NCI-H2029 (cell line): Measurements from ENCODE around the gene EN2.
A peak's percentile ranks its signal among the peaks of the same experiment; 100 is the strongest.

Experiments used
- DNase-seq: peaks from one replicate; lab custom pipeline; 2025; lab: John Stamatoyannopoulos, UW

EN2 gene

DNA sequence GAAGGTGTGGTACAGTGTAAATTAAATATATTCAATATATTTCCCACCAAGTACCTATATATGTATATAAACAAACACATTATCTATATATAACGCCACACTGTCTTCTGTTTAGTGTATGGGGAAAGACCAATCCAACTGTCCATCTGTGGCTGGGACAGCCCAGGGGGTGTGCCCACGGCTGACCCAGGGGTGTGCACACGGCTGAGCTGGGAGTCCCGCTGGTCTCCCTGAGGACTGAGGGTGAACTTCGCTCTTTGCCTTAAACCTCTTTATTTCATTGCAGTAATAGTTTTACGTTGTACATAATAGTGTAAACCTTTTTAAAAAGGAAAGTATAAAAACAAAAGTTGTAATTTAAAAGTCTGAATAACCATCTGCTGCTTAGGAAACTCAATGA, 6.3 kb downstream of the EN2 start:
- no peak for DNase-seq

DNA sequence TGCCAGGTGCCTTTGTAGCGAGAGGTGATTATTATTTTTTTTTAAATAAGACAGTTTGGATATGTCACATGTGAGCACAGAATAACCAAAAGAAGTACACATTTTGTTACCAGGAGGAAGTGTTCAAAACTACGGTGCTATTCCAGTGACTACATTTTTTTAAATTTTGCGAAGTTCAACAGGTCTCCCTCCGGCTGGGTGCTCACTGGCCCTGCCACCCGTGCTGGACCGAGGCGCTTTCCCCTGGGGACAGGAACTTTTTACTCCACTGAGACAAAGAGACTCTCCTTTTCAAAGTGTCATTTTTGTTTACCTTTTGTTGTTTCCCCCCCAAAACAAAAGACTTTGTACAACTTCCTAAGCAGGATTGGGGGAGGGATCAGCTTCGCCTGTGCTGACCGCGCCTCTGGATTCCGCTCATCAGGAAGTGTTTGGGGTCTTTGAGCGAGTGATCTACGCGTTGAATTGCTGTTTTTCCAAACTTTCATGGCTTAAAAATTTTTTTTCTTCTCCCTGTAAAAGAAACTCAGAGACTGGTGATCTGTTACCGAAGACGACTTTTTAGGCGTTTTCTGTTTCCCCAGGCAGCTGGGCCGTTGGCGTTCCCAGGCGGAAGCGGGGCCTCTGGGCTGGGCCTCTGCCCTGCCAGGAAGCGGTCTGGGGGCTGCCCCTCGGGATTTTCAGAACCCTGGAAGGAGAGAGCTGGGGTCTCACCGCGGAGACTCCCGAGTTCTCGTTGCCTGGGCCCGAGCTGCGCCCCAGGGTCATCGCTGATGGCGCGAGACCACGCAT, 7.2 kb downstream of the EN2 start:
- DNase-seq: no peak

GRCh38 chr7:155465761-155466141, 7.8 kb downstream of the EN2 start:
- DNase-seq: no peak

DNA sequence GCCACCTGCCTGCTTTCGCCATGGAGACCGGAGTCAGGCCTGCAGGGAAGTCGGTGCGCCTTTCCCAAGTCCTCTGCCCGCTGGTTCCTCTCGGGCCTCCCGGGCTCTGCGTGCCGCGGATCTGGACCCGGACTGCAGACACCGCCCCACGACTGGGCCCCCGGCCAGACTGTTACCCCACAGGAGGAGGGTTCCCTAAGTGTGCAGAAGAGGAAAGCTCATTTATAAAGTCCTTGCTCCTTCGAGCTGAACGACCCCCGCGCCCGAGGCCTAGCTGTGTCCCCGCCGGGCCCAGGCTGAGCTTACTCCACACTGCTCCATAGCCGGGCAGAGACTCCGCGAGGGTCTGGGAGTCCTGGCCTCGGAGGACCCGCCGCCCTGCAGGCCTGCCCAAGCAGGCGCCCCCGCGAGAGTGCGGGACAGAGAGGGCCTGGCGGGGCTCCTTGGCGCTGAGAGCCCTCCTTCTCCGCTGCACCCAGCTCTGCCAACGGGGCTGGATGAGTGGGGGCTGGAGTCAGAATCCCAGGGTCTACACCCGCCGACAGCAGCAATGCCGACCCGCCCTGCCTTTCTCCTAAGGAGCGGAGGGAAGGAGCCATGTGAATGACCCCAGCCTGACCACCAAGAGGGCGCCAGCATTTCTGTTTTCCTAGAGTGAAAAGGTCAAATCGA, 8.3 kb downstream of the EN2 start:
- no peak for DNase-seq

GRCh38 chr7:155466814-155467733, 9.1 kb downstream of the EN2 start:
- DNase-seq: no peak

DNA sequence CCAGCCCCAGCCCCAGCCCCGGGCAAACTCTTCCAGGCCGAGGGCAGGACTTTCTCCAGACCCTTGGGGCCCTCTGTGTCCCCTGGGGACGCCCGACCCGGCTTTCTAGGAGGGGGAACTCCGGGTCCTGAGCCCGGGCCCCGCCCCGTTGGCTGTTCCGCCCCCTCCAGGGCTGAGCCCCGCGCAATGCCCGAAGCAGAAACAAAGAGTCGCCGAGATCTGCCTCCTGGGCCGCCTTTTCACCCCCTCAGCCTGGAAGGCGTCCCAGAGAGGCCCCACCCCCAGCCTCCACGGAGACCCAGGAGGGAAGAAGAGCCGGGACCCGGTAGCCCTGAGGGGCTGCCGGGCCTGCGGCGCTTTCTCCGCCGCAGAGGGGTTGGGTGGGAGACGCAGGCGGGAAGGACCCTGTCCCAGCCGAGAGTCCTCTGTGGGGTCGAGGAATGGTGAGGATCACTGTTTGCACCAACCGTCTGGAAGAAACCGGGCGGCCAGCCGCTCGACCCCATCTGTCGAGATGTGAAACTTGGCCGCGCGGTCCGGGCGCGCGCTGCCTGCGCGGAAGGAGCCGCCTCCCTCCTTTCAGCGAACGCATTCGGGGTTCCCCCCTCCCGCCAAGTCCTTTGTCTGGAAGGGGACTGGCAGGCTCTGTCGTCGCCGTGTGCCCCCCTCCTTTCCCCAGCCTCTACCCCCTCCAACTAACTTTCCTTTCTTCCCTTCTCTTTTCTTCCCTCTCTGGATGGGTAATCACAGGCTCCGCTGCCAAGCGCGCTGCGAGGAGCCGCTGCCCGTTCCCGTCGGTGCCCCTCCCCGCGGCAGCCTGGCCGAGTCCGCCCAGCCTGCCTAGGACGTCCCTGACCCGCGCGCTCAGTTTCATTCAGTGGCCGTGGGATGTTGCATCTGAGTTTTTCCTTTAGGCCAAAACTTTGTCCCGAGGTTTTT, 10.2 kb downstream of the EN2 start:
- DNase-seq: no peak

- no peak for DNase-seq
Measured at GRCh38 chr7:155468785-155469148, 10.8 kb downstream of the EN2 start.

GRCh38 chr7:155469311-155470185, 11.6 kb downstream of the EN2 start:
- no peak for DNase-seq

DNA sequence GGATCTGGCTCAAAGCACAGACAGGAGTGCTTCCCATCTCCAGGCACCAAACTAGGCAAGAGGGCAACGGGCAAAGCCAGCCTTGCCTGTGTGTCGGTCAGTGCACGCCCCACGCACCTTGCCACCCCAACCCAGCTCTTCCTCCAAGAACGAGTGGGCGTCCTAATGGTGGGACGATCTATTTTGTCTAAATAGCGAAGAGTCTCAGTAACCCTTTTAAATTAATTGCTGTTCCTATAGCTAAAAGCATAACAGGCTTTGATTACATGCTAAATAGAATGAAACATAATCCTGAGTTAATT, 12.2 kb downstream of the EN2 start:
- DNase-seq: no peak

DNA sequence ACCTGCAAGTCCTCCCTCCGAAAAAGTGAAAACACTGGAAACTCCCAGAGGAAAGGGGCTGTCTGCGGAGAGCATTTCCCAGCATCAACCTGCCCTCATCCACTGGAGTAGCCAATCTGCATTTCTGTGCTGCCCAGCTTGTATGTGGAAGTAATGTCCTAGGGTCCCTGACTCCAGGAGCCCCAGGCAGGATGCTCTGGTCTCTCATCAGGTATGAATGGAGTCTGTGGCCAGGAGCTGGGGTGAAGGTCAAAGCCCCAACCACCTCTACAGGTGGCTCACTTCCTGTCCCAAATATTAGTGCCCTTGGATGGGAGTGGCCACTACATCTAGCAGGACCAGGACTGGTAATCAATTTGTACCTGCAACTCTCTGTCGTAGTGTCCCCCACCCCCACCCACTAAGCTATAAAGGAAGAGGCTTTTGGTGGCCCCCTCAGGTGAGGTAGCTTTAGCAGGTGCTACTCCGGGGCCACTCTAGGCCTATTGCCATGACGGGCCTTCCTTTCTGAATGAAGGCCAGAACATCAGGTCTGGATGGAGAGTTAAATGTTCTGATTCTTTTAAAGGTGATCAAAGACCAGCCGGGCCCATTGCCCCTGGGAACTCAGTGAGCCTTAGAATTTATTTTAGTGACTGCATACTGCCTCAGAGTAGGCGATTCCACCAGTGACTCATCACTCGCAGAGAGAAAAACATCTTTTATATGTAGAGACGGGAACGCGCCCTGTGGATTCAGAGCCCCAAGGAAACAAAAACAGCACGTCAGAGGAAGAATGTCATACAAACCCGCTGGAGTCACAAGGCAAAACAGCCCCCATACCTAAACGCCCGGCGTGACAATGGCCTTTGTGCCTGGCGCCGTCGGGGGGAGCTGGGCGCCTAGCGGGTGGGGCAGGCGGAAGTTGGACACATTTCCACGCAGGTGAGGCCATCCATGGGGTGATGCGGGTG, 13.0 kb downstream of the EN2 start:
- DNase-seq: no peak

DNA sequence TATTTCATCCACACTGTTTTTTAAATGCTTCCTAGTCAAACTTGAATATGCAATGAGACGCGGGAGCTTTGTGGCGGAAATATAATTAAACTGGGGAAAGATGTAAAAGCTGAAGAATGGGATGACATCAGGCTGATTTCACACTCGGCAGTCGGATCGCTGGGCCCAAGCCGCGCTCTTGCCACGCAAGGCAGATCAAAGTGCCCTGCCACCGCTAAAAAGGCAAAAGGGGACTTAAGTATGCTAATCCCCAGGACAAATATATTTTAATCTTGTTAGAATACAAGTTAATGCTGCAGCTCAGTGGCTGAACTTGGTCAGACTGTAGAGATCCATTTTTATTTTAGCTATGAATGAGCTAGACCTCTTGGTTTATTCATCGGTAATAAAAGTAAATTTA, 13.8 kb downstream of the EN2 start:
- DNase-seq: no peak

DNA sequence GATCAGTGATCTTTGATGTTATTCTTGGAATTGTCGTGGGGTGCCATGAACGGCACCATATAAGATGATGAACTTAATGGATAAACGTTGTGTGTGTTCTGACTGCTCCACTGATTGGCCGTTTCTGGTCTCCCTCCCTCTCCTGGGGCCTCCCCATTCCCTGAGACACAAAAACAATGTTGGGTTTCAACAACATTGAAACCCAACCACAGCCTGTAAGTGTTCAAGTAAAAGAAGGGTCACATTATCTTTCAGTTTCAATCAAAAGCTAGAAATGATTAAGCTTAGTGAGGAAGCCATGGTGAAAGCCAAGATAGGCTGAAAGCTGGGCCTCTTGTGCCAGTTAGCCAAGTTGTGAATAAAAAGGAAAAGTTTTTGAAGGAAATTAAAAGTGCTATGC, 19.5 kb downstream of the EN2 start:
- no peak for DNase-seq

DNA sequence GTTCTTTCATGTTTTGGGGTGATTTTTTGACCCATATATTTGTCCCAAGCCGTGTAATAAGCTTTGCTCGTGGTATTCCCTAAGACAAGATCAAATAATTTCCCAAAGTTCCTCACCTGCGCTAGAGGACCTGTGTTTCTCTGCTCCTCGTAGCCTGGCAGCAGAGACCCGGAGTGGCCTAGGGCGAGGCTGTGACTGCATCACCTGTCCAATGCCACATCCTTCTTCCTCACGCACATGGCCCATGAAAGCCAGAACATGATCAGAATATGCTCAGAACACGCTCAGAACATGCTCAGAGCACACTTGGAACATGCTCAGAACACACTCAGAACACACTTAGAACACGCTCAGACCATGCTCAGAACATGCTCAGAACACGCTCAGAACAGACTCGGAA, 23.8 kb downstream of the EN2 start:
- no peak for DNase-seq

DNA sequence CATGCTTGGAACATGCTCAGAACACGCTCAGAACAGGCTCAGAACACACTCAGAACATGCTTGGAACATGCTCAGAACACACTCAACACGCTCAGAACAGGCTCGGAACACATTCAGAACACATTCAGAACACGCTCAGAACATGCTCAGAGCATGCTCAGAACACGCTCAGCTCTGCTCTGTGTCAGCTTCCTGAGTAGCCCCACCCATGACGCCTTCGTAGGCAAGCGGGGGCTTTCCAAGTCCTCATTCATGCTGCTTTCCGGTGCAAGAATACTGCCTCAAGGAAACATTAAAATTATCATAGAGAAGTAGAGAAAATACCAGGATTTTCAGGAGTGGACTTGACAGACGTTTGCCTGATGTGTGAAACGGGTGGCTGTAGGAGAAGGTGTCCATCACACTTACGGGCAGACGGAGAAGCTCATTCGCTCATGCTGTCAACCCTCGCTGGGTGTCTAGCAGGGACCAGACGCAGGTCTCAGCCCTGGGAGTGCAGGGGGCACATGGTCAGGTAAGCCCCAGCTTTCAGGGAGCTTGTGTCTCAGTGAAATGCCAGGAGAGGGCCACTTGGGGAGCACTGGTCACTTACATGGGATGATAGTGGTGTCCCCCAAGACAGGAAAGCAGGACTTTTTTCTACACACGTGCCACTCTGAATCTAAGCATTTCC, 24.7 kb downstream of the EN2 start:
- DNase-seq: no peak

GRCh38 chr7:155483245-155483644, 25.3 kb downstream of the EN2 start:
- DNase-seq: no peak

DNA sequence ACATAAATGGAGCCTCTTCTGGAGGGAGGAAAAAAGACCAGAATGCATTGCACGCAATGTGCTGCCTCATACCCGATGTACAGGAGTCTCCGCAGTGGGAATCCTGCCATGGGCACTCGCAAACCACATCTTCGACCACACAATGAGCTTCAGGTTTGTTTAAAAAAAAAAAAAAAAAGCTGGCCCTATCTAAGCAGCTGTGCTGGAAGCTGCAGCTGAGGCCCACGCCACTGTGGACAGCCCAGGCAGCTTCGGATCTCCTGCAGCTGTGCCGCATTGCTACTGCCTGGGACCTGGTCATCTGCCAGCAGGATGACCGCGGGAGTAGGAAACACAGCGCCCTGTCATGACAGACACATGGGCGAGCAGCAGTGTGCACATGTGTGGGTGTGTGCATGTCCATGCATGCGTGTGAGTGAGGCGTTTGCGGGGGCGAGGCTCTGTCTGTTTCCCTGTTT, 26.0 kb downstream of the EN2 start:
- peak; percentile 9 for DNase-seq

- DNase-seq: no peak
Measured at GRCh38 chr7:155484483-155485399, 26.8 kb downstream of the EN2 start.
